Right kidney (tissue), 1 donor: Measurements from ENCODE around the gene ABHD14A.
A peak's percentile ranks its signal among the peaks of the same experiment; 100 is the strongest.

ENCODE experiments used
- DNase-seq: peaks from one replicate; pipeline ENCODE4 v3.0.0-alpha.2; 2016

Gene ABHD14A

DNA sequence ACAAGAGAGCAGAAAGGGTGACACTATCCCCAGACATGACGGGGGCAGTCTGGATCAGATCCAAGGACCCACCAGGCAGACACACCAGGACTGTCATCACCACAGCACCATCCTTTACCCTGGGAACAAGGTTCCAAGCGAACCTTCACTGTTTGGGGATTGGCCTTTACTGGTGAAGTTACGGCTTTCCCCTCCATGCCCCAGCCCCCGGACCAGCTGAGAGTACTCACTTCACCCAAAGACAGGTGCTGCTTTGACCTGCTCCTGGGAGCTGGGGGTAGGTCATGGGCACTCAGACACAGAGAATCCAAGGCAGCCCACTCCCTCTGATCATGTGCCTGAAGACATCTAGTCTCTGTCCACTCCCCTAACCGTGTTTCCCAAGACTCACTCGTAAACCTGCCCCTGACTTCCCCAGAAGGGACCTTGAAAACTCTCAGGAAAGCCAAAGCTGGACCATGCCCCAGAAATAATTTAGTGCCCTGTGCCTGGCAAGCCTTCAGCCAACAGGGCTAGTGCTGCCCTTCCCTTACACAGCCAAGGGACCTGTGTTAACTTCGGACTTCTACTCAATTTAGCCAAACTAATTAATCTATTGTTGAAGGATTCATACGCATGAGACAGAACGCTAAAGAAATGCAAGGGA is 36.0 kb upstream of the ABHD14A start:
- no peak for DNase-seq

DNA sequence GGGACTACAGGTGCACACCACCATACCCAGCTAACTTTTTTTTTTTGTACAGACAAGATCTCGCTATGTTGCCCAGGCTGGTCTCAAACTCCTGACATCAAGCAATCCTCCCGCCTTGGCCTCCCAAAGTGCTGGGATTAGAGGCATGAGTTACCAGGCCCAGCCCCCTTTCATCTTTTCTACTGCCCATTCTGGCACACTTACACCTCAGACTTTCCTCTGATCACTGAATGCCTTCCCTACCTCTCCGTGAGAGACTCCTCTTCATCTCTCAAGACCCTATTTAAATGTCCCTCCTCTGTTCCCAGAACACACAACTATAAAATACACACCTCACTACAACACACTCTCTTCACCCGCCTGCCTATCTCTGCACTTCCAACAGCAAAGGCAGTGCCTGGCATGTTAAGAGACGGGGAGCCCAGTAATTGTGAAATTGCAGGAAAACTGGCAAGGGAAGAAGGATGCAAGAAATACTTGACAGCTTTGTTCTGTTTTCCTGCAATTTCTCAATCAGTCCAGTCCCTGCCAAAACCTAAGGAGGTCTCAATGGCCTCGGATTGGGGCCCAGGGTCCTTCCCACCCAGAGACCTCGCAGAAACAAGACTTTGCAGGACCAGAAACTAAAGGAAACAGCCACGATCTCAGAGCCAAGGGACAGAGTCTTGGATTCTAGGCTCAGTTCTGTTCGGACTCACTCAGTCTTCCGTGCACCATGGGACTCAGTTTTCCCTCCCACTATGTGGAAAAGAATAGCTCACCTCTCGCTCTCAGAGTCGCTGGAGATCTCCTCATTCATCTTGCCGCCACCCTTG is 34.0 kb upstream of the ABHD14A start:
- DNase-seq: no peak

DNA sequence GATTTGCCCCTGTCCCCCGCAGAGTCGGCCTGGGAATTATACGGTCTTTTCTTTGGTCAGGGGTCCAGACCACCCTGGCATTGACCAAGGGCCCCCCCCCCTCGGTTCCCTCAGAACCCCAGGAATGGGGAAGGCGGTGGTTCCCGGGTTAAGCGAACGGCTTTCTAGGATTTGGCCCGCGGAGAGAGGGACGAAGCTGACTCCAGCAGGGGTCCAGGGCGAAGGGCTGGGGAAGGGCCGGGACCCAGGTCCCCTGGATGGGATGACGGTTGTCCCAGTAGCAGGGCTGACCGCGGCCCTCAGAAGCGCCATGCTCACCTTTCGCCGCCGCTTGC is 33.4 kb upstream of the ABHD14A start:
- no peak for DNase-seq

DNA sequence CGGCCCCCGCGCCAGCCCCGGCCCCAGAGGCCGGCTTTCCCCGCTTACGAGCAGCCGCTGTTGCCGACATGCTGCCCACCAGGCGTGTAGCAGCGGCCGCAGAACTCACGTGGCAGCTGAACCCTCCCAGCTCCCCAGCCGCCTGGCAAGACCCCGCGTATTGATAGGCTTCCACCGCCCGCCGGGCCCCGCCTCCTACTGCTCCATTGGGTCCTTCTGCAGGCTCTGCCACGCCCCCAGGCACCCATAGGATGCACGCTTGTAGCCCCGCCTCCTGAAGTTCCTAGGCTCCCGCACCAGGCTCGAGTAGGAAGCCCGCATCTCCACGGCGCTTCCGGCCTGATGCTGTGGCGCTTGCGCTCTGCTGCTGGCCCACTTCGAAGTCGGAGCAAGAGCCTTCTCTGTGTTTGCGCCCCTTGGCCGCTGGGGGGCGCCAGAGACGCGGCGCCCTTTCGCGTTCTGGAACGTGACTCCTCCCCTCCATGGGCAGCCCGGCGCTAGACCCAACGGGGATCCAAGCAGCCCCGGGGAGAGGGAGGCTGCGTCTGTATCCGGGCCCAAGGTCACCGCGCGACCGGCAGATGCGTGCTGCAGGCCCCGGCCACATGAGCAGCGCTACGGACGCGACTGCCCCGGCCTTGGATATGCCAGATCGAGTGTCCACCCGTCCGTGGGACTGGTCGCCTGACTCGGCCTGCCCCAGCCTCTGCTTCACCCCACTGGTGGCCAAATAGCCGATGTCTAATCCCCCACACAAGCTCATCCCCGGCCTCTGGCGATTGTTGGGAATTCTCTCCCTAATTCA is 32.9 kb upstream of the ABHD14A start, which contains the start of the genes PARP3 and RRP9:
PARP3 (plus strand) TSS at position 566 of the 805 bp plus-strand sequence. CDS start 993 bp downstream, outside the sequence.
RRP9 (minus strand) TSS at position 107 of the 805 bp plus-strand sequence; CDS start at position 70, 37 bp downstream.
- peak; percentile 95 for DNase-seq

DNA sequence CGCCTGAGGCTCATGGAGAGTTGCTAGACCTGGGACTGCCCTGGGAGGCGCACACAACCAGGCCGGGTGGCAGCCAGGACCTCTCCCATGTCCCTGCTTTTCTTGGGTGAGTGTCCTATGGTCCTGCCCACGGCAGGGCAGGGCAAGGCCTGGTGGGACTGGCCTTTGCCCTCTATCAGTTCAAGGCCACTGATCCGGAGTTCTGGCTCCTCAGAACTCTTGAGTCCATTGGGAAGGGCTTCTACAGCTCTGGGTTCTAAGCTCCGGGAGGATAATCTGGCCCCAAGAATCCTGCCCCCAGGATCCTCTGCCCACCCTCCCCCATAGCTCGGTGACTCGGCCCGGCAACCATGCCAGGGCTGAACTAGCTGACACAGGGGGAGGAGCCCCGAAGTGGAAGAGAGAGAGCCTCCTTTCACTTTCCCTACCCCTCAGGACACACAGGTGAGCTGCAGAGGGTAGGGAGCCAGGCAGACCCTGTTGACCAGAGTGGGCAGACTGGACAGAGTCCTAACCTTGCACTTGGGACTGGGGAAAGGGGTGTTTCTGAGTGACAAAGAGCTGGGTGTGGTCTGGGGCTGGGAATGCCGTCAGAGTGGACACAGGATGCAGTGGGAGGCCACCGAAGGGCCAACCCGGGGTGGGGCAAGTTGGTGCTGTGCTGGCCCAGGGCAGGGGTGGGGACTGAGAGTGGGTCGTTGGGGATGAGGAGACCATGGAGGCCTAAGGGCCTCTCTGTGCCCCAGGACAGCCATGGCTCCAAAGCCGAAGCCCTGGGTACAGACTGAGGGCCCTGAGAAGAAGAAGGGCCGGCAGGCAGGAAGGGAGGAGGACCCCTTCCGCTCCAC is 32.0 kb upstream of the ABHD14A start:
- no peak for DNase-seq

DNA sequence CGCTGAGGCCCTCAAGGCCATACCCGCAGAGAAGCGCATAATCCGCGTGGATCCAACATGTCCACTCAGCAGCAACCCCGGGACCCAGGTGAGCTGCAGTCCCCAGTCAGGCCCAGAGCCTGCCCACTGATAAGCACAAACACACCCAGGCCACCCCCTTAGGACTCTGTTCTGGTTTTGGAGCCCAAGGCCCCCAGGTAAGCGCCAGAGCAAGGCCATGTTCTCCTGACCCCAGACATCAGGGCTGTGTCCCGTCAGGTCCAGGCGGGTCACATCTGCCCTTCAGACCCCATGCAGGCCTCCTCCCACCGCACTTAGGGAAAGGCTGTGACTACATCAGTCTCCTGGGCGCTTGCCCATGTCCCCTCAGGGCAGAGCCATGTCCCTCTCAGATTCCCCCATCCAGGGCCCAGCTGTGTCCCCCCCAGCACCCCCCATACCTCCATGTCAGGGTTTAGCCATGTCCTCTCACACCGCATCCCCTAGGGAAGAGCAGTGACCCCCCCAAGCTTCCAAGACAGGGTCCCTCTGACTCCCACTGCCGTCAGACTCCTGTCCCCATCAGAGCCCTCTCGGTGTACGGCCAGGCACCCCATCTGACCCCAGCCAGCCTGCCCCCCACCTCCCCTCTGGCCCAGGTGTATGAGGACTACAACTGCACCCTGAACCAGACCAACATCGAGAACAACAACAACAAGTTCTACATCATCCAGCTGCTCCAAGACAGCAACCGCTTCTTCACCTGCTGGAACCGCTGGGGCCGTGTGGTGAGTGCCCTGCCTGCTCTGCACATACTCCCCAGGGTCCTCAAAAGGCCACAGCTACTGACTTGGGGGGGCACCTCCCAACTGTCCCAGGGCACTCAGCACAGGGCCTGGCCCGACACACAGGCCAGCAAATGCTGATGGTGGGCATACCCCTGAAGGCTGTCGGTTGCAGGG is 31.1 kb upstream of the ABHD14A start:
- no peak for DNase-seq

DNA sequence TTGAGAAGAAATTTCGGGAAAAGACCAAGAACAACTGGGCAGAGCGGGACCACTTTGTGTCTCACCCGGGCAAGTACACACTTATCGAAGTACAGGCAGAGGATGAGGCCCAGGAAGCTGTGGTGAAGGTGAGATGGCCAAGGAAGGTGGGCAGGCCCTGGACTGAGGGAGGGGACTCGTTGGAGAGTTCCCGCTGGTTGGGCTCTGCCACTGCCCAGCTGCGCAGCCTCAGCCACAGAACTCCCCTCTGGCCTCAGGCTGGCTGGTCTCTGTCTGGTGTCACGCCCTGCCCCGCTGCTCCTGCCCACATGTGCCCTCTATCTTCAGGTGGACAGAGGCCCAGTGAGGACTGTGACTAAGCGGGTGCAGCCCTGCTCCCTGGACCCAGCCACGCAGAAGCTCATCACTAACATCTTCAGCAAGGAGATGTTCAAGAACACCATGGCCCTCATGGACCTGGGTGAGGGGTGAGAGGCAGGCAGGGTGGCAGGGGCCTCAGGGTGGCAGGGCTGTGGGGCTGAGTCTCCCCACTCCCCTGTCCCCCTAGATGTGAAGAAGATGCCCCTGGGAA is 30.3 kb upstream of the ABHD14A start:
- no peak for DNase-seq

DNA sequence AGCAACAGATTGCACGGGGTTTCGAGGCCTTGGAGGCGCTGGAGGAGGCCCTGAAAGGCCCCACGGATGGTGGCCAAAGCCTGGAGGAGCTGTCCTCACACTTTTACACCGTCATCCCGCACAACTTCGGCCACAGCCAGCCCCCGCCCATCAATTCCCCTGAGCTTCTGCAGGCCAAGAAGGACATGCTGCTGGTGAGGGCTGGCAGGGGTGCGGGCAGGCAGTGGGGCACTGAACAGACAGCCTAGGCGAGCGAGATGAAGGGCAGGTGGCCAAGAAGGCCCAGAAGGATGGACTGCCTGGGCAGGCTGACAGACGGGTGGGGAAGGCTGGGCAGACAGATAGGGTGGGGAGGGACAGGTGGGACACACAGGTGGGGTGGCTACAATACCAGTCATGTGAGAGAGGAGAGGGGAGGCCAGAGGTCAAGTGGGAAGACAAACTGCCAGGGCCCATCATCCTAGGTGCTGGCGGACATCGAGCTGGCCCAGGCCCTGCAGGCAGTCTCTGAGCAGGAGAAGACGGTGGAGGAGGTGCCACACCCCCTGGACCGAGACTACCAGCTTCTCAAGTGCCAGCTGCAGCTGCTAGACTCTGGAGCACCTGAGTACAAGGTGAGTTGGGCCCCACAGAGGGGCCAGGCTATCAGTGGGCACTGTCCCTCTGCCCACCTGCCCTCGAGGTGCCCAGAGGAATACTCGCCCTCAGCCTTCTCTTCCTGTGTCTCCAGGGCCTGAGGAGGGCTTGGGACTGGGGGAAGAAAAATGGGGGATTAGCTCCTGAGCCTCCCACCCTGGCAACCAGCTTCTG is 29.6 kb upstream of the ABHD14A start:
- no peak for DNase-seq

DNA sequence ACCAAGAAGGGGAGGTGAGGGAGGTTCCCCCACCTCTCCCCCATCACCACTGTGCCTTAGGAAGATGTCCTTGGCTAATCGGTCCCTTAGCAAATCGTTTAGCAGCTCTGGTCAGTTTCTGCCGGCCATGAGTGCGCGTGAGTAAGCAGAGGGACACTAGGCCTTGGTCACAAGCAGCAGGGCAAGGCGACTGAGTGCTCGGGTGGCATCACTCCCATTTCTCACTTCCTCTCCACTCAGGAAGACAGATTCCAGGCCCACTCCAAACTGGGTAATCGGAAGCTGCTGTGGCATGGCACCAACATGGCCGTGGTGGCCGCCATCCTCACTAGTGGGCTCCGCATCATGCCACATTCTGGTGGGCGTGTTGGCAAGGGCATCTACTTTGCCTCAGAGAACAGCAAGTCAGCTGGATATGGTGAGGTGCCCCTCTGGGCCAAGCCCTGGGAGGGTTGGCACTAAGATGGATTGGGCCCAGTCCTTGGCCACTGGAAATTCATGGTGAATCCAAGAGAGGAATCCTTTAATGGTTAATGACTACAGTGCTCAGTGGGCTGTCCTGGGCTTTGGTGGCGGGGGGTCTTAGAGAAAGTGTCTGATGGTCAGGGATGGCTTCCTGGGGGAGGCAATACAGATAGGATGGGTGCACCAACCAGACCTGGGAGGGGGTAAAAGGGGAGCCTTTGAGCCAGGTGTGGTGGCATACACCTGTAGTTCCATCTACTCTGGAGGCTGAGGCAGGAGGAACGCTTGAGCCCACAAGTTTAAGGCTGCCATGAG is 28.7 kb upstream of the ABHD14A start:
- no peak for DNase-seq

DNA sequence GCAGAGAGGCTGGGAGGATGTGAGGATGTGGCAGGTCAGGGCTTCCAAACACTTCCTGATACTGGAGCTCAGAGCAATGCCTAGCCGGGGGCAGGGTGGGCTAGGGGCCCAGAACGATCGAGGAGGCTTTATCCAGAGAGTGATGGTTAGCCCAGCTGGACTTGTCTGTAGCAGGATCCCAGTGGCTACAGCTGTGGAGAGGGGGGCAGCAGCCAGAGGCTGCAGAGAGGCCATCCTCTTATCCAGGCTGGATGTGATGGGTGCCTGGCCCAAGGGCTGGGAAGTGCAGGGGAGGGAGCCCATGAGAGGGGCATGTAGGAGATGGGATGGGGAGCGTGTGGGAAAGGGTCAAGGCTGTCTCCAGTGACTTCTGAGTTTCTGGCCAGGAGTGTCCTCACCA is 28.1 kb upstream of the ABHD14A start:
- DNase-seq: no peak

DNA sequence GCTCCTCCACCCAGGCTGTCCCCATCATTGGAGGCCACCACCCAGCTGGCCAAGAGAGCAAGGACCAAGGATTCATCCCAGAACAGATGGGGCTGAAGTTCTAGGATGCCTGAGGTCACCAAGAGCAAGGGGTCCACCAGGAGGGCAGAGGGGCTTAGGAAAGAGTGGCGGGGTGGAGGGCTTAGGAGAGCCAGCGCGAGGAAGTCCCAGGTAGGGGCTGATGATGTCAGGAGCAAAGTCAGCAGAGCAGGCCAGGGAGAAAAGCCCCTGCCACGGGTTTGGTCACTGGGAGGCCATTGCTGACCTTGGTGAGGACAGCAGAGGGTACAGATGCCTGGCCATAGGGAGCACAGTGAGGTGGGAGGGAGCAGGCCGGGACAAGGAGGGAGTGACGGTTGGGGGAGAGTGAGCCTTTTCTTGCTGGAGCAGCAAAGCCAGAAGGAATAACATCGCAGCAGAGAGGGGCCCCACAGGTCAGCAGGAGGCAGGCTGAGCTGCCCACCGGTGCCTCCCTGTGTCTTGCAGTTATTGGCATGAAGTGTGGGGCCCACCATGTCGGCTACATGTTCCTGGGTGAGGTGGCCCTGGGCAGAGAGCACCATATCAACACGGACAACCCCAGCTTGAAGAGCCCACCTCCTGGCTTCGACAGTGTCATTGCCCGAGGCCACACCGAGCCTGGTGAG is 27.5 kb upstream of the ABHD14A start:
- no peak for DNase-seq

DNA sequence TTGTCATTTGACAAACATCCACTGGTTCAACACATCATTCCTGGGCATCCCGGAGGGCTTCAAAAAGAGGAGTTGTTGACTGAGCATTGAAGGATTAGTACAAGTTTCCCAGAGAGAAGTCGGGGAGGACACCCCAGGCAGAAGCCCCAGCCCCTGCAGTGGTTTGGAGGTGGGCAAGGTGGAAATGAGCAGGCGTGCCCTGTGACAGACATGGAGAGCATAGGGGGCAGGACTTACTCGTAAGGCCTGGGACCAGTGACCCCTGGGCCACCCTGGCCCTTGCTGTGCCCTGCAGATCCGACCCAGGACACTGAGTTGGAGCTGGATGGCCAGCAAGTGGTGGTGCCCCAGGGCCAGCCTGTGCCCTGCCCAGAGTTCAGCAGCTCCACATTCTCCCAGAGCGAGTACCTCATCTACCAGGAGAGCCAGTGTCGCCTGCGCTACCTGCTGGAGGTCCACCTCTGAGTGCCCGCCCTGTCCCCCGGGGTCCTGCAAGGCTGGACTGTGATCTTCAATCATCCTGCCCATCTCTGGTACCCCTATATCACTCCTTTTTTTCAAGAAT is 26.8 kb upstream of the ABHD14A start:
- DNase-seq: no peak

DNA sequence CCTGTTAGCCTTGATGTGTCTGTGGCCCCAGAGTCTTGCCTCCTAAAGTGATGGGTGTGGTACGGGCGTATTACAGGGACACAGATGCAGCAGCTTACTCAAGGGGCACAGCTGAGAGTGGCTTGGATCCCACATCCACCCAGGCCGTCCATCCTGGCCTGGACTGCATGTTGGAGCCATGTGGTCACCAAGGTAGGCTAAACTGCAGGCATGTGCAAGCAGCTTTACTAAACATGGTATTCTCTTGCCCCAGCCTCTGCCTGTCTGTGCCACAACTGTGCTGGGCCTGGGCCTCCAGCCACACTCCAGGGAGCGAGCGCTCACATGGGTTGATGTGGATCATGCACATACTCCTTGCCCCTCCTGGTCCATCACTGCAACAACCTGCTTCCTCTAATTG is 25.7 kb upstream of the ABHD14A start:
- DNase-seq: no peak

DNA sequence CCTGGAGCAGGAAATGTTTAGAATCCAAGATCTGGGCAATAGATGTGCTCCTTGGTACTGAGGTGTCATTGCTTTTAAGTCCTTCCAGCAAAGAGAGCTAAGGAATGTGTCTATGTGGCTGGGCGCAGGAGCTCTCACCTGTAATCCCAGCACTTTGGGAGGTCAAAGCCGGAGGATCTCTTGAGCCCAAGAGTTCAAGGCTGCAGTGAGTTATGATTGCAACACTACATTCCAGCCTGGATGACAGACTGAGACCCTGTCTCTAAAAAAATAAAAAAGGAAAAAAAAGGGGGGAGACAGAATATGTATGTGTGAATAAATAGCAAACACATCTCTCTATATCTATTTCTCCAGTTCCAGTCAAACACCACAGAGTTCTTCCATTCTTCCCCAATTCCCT is 24.0 kb upstream of the ABHD14A start:
- DNase-seq: no peak

DNA sequence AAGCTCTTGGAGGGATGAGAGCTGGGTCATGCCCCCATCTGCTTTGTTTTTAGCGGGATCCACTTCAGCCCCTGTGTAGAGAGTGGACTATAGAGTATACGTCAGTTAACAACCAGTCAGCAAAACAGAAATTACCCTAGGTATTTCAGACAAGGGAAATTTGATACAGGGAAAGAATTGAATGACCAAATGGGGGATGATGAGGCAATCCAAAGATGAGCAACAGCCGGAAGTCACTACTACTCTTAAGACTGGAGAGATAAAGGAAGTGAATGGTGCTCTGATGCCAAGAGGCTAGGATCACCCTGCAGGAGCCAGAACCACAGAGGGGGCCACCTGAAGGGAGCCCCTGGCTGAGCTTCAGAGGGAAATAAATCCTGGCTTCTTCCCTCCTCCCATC is 21.4 kb upstream of the ABHD14A start:
- no peak for DNase-seq

DNA sequence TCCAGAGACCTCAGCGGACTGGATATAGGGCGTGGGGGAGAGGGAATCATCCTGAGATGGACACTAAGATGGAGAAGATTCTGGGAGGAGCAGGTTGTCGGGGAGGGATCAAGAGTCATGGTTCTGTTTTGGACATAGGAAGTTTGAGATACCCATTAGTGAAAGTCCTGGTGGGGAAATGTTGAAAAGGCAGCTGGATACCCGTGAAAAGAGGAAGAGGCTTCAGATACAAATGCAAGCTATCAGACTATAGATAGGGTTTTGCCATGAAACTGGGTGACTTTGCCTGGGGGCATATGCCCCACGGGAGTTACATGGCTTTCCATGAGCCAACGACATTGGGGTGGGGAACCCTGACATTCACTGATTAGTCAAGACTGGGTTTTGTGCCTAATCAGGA is 20.8 kb upstream of the ABHD14A start:
- no peak for DNase-seq

DNA sequence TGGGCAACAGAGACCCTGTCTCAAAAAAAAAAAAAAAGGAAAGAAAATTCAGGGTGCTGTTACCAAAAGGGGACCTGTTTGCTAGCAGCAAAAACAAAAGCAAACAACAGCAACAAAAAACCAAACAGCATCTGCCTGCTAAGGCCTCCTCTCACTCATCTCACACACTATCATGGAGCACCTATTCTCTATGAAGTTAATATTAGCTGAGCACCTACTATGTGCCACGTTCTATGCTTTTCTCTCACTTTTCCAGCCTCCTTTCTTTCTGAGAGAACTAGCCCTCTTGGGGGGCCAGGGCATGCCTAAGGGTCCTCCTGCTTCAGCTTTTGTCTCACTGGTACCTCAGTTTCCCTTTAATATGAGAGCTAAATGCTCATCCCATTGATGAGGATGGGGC is 20.2 kb upstream of the ABHD14A start:
- DNase-seq: no peak
